Activated gamma-delta T cell (primary cell): ENCODE results near the gene MYOF.

Experiments
- DNase-seq: peaks from one replicate; lab custom pipeline; 2025; lab: John Stamatoyannopoulos, UW
- total RNA-seq, 2 donors: gene quantifications; one replicate each; lab custom pipeline; 2026; lab: John Stamatoyannopoulos, UW

The MYOF gene, protein sequence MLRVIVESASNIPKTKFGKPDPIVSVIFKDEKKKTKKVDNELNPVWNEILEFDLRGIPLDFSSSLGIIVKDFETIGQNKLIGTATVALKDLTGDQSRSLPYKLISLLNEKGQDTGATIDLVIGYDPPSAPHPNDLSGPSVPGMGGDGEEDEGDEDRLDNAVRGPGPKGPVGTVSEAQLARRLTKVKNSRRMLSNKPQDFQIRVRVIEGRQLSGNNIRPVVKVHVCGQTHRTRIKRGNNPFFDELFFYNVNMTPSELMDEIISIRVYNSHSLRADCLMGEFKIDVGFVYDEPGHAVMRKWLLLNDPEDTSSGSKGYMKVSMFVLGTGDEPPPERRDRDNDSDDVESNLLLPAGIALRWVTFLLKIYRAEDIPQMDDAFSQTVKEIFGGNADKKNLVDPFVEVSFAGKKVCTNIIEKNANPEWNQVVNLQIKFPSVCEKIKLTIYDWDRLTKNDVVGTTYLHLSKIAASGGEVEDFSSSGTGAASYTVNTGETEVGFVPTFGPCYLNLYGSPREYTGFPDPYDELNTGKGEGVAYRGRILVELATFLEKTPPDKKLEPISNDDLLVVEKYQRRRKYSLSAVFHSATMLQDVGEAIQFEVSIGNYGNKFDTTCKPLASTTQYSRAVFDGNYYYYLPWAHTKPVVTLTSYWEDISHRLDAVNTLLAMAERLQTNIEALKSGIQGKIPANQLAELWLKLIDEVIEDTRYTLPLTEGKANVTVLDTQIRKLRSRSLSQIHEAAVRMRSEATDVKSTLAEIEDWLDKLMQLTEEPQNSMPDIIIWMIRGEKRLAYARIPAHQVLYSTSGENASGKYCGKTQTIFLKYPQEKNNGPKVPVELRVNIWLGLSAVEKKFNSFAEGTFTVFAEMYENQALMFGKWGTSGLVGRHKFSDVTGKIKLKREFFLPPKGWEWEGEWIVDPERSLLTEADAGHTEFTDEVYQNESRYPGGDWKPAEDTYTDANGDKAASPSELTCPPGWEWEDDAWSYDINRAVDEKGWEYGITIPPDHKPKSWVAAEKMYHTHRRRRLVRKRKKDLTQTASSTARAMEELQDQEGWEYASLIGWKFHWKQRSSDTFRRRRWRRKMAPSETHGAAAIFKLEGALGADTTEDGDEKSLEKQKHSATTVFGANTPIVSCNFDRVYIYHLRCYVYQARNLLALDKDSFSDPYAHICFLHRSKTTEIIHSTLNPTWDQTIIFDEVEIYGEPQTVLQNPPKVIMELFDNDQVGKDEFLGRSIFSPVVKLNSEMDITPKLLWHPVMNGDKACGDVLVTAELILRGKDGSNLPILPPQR (N-terminal part only)
- total RNA-seq = 0.05 to 0.57 reads per million in 2 donors

DNA sequence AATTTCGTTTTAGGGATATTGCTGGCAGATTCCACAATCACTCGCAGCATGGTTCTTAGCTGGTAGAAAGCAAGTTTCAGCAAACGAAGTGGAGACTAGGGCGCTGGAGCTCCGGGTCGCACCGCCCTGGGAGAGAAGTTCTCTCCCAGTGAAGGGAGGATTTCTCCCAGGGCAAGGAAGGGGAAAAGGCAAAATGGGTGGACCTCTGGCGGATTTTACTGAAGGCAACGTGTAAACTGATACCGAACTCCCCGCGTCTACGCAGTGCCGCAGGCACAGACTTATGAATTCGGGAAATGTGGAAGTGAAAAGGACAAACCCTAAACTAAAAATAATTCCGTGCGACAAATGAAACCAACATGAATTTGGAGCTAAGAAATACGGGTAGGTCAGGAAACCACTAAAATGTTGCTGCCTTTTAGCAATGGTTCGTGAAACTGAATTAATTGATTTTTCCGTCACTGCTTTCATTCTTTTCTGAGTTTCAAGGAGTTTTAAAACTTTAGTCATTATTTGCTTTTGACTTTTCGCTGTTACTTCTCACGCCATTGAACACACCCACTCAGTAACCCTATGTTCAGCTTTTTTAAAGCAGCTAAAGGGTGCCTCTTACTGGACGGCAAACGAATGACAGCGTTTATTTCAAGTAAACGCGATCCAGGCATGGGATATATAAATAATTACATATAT, at the start of gene MYOF:
Gene MYOF (minus strand): TSS at position 190 of the 690 bp plus-strand sequence. CDS start 140 bp downstream, at position 50.
- DNase-seq = no peak

DNA sequence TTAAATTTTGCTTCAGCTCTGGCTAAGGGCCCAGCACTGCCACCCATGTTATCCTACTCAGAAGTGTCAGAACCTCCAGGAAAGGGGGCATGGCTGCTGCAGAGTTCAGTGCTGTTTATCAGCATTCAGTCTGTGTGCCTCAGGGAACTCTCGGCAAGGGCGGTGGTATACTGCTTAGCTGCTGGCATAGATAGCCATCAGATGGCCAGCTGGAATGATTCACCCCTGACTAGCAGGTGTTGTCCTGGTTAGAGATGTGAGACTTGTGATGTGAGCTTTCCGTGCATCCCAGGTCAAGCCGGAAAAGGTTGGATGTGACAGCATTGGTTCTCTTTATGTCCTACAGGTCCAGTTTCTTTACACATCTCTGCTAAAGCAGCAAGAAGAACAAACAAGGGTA, 36.4 kb upstream of the MYOF start:
- no peak for DNase-seq

DNA sequence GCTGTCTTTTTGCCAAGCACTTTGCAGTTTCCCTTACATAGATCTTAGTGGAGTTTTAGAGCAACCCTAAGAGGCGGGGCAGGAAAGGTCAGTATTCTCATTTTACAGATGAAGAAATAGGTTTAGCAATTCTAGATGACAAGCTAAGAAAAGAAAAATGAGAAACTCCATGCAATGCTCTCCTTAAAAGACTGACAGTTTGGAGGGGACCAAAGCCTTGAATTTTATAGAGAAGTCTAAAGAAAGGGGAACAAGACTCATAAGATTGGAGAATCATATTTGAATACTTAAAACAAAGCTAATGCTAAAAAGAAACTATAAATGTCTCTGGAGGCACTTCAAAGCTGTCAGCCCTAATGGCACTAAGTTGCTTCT, 33.9 kb upstream of the MYOF start:
- DNase-seq = no peak

DNA sequence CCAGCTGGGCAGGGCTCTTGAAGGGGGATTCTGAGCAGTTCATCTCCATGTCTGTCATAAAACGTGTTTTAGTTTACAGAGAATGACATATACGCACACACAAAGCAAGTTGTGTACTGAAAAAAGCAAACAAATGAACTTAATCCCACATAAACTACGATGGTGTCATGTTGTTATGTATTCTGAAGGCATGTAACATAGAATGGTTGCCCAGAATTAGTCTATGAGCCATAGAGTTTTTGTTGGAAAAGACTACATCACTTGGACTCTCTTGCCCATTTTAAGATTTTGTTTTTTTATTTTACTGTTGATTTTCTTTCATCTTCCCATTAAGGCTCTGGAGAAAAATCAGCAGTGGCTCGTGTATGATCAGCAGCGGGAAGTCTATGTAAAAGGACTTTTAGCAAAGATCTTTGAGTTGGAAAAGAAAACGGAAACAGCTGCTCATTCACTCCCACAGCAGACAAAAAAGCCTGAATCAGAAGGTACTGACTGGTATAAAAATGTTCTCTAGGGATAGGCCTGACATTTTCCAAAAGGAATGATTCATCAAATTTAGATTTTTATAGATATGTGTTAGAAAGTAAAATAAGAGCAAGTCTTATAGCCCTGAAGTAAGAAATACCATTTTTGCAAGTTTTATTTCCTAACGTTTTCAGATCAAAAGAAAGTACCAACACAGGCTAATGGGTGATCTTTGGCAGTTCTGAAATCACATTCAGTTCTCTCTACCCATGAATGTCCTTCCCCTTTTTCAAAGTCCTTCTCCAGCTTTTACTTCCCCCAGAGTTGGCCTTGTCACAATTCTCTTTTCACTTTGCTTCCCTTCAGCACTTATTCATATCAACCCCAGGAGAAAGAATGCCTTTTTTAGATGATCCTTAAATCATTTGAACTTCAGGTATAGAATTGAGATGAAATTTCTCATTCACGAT, 33.2 kb upstream of the MYOF start:
- DNase-seq = no peak

DNA sequence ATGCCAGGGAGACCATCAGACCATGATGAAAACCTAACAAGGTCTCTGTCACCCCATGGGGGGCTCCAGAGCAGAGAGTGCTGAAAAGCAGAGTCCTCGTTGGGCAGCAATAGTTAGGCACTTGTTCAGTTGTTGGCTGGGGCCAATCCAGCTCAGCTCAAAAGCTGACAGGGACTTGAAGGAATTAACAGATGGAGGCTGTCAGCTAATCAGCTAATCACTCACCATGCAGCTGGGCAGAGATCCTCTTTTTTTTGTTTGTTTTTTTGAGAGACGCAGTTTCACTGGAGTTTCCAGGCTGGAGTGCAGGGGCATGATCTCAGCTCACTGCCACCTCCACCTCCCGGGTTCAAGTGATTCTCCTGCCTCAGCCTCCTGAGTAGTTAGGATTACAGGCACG, 32.4 kb upstream of the MYOF start:
- DNase-seq = no peak

DNA sequence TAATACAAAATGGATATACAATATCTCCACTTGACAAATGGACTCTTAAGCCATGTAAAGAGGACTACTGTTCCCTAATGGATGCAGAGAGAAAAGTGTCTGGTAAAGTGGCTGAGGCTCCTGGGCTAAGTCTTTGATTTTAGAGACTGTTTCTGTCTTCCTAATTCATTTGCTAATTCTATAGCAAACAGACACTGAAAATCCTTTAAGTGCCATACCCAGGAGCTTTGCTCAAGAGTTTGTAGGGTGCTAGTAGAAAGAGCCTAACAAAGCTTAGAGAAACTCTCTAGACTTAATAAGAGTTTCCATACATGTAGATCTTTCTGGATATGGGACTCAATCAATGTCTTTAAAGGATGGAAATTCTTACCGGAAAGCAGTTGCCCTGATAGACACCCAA, 31.0 kb upstream of the MYOF start:
- no peak for DNase-seq

DNA sequence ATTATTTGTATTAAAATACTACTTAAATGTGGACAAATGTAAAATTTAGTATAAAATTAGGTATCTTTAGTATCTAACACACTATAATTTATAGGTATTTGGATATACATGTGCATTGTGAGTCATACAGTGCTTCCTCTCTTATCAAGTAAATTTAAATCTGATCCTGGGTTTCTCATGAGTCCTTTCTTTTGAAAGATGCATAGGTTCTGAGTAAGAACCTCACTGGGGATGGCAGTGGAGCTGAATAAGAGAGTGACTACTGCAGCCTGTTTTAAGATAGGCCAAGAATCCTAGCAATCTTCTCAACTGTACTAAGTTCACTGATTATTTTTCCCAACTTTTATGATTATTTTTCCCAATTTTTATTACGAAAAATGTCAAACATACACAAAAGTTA, 30.4 kb upstream of the MYOF start:
- DNase-seq = no peak

DNA sequence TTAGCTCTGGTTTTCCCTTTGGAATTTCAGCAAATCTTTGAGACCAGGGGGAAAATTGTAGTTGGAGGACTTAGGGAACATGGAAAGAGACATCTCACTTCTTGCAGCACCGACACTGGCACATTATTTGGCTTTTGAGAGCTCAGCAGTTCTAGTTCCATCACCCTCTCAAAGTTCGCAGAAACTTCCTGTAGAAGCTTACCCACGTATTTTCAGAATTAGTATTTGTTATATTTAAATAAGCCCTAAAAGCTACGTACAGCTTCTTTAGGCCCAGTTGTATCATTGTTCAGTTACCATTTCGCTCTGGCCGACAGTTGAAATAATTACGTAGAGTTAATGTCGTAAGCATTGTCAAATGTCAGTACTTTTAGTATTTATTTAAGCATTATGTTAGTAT, 27.7 kb upstream of the MYOF start:
- no peak for DNase-seq

DNA sequence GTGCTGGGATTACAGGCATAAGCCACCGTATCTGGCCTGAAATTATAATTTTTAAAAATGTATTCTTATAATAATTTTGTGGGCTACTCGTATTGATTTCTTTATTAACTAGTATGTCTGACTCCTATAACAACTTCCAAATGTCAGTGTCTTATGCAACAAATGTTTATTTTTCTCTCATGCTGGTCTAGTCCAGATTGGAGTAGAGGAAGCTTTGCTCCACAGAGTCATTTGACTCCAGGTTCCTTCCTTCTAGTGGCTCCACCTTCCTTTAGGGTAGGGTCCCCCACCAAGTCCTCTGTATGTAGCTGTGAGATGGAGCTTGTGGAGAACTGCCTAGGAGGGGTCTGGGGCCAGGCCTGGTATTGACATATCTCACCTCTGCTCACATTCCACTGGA, 22.9 kb upstream of the MYOF start:
- no peak for DNase-seq

DNA sequence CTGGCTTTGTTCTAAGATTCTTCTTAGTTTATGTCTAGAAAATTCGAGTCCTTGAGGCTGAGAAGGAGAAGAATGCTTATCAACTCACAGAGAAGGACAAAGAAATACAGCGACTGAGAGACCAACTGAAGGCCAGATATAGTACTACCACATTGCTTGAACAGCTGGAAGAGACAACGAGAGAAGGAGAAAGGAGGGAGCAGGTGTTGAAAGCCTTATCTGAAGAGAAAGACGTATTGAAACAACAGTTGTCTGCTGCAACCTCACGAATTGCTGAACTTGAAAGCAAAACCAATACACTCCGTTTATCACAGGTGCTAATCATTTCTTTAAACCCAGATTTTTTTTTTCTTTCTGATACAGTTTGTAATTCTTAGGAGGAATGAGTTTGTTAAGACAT, 20.9 kb upstream of the MYOF start:
- DNase-seq = no peak

DNA sequence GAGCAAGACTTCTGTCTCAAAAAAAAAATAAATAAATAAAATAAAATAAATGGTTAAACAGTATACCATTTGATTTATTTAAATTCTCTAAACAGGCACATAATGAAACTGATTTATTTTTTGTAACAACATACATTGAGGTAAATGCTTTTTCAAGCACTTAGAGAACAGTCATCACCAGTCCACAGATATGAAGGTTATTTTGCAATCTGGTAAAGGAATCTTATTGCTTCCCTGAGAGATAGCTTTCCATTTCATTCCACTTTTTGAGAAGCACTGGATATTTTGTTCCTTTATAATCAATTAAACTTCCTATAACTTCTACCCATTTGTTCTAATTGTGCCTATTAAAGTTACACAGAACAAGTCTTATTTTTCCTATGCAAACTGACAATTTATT, 19.5 kb upstream of the MYOF start:
- DNase-seq = no peak

DNA sequence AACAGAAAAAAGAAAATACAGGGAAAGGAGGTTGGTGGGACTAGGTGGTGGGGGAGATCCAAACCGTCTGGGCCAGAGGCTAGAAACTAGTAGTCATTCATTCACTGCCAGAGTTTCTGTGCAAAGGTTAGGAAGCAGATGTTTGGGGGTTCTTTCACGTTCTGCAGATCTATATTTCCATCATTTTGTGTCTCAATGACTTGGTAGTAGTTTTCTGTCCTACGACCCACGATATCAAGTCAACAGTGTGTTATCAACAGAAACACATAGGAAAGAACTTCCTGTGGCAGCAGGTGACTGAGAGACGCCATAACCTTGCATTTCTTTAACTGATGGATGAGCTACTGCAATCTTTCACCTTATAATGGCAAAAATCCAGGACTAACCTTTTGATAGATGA, 16.0 kb upstream of the MYOF start:
- DNase-seq = no peak

DNA sequence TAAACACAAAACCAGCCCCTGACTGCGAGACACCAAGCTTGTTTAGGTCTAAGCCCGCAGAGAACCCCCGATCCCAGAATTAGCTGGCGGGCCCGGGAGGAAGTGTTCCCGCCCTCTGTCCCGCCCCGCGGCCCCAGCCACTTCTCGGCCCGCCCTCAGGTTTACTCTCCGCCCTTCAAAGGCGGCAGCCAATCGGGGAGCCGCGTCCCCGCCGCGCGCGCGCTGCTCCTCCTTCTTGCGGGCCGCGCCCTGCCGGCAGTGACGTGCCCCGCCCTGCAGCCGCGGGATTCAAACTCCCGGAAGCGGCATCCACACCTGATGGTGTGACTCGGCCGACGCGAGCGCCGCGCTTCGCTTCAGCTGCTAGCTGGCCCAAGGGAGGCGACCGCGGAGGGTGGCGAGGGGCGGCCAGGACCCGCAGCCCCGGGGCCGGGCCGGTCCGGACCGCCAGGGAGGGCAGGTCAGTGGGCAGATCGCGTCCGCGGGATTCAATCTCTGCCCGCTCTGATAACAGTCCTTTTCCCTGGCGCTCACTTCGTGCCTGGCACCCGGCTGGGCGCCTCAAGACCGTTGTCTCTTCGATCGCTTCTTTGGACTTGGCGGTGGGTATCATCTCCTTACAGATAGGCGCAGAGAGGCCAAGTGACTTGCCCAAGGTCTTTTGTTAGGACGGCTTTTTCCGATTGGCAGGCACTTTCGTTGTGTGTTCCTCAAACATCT, 14.3 kb upstream of the MYOF start, which contains the start of gene CEP55:
Gene CEP55 (plus strand): TSS at position 291 of the 720 bp plus-strand sequence. CDS start 3,440 bp downstream, outside the sequence.
- peak; percentile 94 for DNase-seq

DNA sequence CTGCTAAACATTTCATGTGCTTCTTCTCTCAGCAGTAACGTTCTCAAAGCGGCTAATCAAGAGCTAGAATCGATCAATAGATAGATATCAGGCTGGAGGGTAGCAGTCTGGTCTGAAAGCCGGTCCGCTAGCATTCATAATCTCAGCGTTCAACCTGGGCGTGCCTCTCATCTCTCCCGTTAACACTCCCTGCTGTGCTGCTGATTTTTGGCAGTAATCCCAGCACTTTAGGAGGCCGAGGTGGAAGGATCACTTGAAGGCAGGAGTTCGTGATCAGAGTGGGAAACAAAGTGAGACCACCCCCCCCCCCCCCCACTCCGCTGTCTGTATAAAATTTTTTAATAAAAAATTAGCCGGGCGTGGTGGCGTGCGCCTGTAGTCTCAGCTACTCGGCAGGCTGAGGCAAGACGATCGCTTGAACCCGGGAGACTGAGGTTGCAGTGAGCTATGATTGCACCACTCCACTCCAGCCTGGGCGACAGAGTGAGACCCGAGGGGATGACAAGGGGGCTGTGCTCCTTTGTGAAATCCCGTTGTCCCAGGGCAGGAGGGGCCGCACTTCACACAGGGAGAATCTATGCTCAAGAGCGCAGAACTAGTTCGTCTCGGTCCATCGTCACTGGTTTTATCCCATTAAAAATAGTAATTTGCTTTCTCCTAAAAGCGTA, 13.7 kb upstream of the MYOF start:
- no peak for DNase-seq

DNA sequence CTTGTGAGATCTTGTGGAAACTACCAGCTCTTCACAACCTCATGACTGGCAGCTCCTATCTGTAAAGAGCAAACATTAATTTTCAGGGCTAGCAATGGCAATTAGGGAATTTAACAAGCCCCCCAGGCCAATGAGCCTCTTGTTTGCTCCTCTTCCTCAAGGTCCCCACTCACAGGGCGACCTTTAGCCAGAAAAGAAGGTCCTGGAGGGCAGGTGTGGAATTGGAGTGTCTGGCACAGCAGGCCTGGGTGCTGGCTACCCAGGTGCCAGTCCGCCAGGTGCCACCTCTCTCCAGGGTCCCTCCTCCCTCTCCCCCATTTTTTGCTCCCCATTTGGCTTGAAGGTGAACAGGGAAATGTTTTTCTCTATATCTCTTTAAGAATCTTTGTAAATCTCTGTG, 12.4 kb upstream of the MYOF start:
- no peak for DNase-seq

DNA sequence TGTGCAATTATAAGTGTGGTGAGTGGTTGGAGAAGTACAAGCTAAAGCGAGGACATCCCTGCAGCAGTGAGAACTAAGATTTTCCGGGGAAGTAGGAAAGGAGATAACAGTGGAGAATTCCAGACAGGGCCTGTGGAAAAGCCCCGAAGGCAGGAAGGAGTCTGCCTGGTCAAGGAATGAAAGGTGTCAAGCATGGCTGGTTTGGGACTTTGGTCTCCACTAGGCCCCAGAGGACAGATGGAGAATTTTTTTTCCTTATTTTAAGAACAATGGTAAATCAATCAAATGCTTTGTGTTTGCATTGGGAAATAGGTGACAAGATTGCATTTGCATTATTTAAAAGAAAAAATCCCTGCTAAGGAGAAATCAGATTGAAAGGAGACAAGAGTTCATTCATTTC, 11.0 kb upstream of the MYOF start:
- no peak for DNase-seq

DNA sequence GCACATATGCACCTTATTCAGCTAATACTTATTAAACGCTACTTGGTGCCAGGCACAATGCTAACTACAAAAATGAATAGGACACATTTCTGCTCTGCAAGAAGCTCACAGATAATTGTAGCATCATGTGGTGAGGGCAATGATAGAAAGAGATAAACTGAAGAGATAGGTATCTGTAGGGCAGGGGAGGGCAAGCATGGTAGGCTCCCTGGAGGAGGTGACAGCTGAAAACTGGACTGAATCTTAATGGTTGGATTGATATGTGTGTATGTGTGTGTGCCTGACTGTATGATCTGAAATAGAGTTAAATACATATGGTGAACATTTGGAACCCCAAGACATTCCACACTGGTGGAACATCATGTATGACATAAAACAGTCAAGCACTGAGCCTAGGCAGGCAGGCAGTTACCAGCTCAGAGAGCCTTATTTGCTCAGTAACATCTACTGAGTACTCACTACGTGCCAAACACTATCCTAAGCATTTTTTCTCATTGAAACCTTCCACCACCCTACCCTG, 9.5 kb upstream of the MYOF start:
- no peak for DNase-seq

DNA sequence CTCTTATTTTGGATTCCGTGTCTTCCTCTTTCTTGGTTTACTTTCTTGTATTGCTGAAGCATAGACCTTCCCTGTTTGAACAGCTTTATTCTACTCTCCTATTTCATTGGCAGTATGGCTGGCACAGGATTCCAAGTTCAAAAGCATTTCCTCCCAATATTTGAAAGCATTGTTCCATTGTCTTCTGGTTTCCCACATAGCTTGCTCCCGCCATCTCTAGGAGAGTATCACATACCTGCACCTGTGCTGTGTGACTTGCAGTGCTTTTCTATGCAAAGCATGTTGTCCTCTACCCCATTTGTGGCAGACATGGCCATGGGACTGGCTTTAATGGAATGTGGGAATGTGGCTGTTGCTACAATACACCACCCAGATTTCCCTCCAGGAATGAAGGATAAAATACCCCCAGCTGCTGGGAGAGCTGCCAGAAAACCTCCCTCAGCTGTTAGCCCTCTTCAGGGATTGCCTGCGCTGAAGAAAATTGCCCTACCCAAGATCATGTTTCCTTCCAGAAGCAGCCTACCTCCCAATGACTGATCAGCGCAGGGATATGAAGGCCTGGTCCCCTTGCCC, 6.9 kb upstream of the MYOF start:
- no peak for DNase-seq

DNA sequence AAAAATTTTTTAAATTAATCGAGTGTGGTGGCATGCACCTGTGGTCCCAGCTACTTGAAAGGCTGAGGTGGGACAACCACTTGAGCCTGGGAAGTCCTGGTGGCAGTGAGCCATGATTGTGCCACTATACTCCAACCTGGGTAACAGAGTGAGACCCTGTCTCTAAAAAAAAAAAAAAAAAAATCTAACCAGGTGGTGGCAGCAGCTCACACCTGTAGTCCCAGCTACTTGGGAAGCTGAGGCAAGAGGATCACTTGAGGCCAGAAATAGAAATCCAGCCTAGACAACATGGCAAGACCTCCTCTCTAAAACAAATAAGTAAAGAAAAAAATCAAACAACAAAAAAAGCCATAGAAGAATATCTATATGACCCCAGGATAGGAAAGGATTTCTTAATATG, 3.6 kb upstream of the MYOF start:
- no peak for DNase-seq
